Measurements from ENCODE around the gene ULK1.

Gene ULK1

GRCh38 chr12:131892711-131893604, 1.5 kb upstream of the ULK1 start:
- DNase-seq (ENCODE audit: low read depth), result no peak

- DNase-seq (ENCODE audit: low read depth), result no peak
Observed at GRCh38 chr12:131893605-131894312, 663 bp upstream of the ULK1 start.

GRCh38 chr12:131894981-131895639, 688 bp downstream of the ULK1 start:
- DNase-seq (ENCODE audit: low read depth), result no peak

- no peak for DNase-seq (ENCODE audit: low read depth)
Observed at GRCh38 chr12:131895640-131896079, 1.2 kb downstream of the ULK1 start.

GRCh38 chr12:131896080-131896810, 1.8 kb downstream of the ULK1 start:
- peak; percentile 48 for DNase-seq (ENCODE audit: low read depth)

GRCh38 chr12:131896811-131897270, 2.4 kb downstream of the ULK1 start:
- no peak for DNase-seq (ENCODE audit: low read depth)

- DNase-seq (ENCODE audit: low read depth), result no peak
Observed at GRCh38 chr12:131897276-131897675, 2.9 kb downstream of the ULK1 start.

- no peak for DNase-seq (ENCODE audit: low read depth)
Observed at GRCh38 chr12:131897875-131898274, 3.5 kb downstream of the ULK1 start.

- DNase-seq (ENCODE audit: low read depth), result no peak
Observed at GRCh38 chr12:131900397-131900796, 6.0 kb downstream of the ULK1 start.

GRCh38 chr12:131901431-131902331, 7.3 kb downstream of the ULK1 start:
- DNase-seq (ENCODE audit: low read depth), result no peak

- no peak for DNase-seq (ENCODE audit: low read depth)
Observed at GRCh38 chr12:131902332-131903241, 8.2 kb downstream of the ULK1 start.

GRCh38 chr12:131903270-131904255, 9.1 kb downstream of the ULK1 start:
- DNase-seq (ENCODE audit: low read depth), result no peak

GRCh38 chr12:131904346-131904745, 9.9 kb downstream of the ULK1 start:
- no peak for DNase-seq (ENCODE audit: low read depth)

- DNase-seq (ENCODE audit: low read depth), result no peak
Observed at GRCh38 chr12:131905081-131905629, 10.7 kb downstream of the ULK1 start.

GRCh38 chr12:131905630-131906091, 11.2 kb downstream of the ULK1 start:
- DNase-seq (ENCODE audit: low read depth), result no peak

GRCh38 chr12:131907379-131908091, 13.1 kb downstream of the ULK1 start:
- no peak for DNase-seq (ENCODE audit: low read depth)

All from stimulated activated CD8-positive, alpha-beta memory T cell treated with anti-CD3 and anti-CD28 coated beads, Interleukin-7, amount 100 ng/mL, for 24 hours (primary cell).